ENCODE results near the gene IQCK.

IQCK gene

DNA sequence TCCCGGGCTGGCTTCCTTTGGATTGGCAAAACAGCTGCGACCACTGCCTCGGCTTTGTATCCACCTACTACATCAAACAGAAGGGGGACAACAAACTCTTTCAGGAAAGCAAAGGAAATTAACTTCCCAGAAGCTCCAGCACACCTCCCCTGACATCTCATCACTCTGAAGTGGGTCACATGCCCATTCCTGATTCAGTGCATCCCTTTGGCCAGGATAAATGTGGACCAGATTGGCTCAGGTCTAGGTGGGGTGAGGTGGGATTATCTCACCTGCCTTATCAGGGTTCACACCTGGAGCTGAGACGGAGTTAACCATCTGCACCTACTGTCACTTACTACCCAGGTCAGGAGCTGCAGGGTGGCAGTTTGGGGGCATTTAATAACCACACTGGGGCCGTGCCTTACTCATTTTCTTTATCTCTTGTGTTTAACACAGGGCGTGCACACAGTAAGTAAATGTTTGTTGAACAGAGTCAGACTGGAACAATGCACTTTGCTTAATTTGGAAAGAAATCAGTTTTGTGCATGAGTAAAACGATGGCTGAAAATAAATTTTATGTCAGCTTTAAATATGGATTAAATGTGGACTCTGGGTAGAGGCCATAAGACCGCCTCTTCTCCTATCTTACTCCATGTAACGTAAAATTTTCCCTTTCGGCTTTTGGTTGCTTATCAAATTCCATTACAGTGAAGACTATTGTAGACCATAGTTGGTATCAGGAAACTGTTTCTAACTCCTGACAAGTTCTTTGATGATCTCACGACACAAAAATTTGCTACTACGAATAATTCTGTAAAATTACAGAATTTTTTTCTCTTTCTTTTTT lies 36.0 kb downstream of the IQCK start:
- Histone ChIP-seq H3K4me3 (ENCODE audit: low read depth, low read length) (no peak overlapping the region), H3K36me3 (replicated peaks) (no peaks in the 10 kb centered on the region), H3K27me3 (replicated peaks) (no peaks in the 10 kb centered on the region), H3K27ac (peak overlapping the region; percentile 46)
- TF ChIP-seq, protein P1, sequence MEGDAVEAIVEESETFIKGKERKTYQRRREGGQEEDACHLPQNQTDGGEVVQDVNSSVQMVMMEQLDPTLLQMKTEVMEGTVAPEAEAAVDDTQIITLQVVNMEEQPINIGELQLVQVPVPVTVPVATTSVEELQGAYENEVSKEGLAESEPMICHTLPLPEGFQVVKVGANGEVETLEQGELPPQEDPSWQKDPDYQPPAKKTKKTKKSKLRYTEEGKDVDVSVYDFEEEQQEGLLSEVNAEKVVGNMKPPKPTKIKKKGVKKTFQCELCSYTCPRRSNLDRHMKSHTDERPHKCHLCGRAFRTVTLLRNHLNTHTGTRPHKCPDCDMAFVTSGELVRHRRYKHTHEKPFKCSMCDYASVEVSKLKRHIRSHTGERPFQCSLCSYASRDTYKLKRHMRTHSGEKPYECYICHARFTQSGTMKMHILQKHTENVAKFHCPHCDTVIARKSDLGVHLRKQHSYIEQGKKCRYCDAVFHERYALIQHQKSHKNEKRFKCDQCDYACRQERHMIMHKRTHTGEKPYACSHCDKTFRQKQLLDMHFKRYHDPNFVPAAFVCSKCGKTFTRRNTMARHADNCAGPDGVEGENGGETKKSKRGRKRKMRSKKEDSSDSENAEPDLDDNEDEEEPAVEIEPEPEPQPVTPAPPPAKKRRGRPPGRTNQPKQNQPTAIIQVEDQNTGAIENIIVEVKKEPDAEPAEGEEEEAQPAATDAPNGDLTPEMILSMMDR (IDR thresholded peaks at IDR 0.05; ENCODE audit: low read depth, low read length, missing control alignments): no peak
- in situ Hi-C loops (cut with HindIII; ENCODE audit: low pct_ligation_motif_present, low sequenced_read_pairs): no loop called here
- peak; percentile 49 for DNase-seq

DNA sequence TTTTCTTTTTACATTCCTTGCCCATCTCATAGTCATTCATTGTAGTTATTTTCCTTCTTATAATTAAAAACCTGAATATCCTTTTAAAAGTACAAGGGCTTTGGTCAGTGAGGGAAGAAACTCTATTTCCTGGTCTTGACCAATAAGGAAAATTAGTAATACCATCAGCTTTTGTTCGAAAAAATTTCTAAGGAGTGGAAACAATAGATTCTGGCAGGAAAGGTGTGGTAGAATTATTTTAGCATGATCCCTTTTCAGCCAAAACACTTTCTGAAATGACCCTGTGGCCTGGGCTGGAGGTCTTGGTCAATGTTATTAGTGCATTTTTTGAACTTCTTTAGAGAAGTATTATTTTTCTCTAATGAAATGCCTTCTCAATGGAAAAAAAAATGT lies 36.6 kb downstream of the IQCK start:
- in situ Hi-C loops (cut with HindIII; ENCODE audit: low pct_ligation_motif_present, low sequenced_read_pairs): no loop called here
- DNase-seq: no peak
- Histone ChIP-seq H3K36me3 (replicated peaks) (no peaks in the 10 kb centered on the region), H3K27ac (peak overlapping the region; percentile 6), H3K4me3 (ENCODE audit: low read depth, low read length) (no peak overlapping the region), H3K27me3 (replicated peaks) (no peaks in the 10 kb centered on the region)
- TF ChIP-seq, protein P1 (IDR thresholded peaks at IDR 0.05; ENCODE audit: low read depth, low read length, missing control alignments): no peak

DNA sequence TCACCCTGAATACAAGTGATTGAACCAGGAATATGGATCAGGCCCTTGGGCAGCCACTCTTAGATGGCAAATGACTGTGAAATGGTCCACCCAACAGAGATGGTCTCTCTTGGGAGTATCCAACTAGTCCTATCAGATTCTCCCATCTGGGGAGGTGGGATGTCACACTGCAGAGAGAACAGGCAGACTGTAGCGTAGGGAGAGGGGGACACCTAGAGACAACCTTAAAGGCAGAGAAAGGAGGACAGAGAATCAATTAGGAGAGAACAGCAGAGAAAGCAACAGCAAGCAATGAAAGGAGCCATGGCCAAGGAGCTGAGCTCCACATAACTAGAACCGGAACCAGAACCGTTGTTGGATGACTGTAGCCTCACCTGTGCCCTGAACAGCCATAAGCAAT lies 37.2 kb downstream of the IQCK start:
- Histone ChIP-seq H3K27ac (no peak overlapping the region), H3K27me3 (replicated peaks) (no peaks in the 10 kb centered on the region), H3K36me3 (replicated peaks) (no peaks in the 10 kb centered on the region), H3K4me3 (ENCODE audit: low read depth, low read length) (no peak overlapping the region)
- DNase-seq: no peak
- TF ChIP-seq, protein P1 (IDR thresholded peaks at IDR 0.05; ENCODE audit: low read depth, low read length, missing control alignments): no peak
- in situ Hi-C loops (cut with HindIII; ENCODE audit: low pct_ligation_motif_present, low sequenced_read_pairs): no loop called here

DNA sequence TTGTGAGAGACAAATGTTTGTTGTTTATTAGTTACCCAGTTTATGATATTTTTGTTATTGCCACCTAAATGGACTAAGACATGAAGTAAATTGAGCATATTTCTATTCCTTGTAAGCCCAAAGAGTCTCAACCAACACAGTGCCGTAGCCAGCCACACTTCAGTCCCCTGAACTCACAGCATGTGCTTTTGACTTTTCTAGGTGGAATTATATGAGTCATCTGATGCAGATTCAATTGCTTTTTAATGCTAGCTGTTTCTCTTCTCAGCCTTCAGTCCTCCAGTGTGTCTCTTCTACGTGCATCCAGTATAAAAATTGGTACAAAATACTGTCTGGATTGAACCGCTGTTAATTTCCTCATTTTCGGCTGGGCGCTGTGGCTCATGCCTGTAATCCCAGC lies 39.0 kb downstream of the IQCK start:
- DNase-seq: peak; percentile 19
- no peaks in the 10 kb centered on the region for H3K36me3 ChIP-seq (replicated peaks)
- TF ChIP-seq, protein P1 (IDR thresholded peaks at IDR 0.05; ENCODE audit: low read depth, low read length, missing control alignments): no peak
- in situ Hi-C loops (cut with HindIII; ENCODE audit: low pct_ligation_motif_present, low sequenced_read_pairs): no loop called here
- no peak overlapping the region for H3K27ac ChIP-seq
- no peak overlapping the region for H3K4me3 ChIP-seq (ENCODE audit: low read depth, low read length)
- no peaks in the 10 kb centered on the region for H3K27me3 ChIP-seq (replicated peaks)

DNA sequence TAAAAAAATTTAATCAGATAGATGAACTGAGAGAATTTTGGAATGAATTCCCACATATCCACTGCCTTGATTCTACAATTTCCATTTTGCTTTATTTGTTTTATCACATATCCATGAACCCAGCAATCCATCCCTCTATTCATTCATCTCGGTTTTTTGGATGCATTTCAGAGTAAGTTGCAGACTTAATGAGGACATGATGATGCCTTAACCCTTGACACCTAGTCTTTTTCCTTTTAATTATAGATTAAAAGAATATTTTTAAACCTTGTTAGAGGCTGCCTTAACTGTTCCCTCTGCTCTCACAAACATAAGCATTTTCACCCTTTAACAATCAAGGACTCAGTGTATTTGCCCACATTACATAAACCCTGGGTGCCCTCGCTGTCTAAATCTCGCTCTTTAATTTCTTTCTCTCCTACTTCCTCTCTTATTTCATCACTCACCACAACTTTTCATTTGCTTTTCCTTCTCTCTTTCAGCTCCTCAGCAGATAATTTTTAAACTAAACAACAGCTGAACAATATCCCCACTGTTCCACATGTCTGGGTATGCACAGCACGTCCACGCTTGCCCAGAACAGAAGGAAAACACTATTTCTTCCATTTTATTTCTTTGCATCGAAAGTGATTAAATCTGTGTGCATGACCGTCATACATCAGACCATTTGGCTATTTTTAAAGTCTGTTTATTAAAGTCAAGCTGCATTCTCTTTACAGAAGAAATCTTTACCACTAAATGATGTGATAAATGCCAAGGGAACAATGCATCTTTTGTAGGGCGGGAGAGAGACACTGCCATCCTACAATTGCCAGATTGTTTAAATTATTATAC lies 39.9 kb downstream of the IQCK start:
- no peak for DNase-seq
- no peaks in the 10 kb centered on the region for H3K36me3 ChIP-seq (replicated peaks)
- no peak overlapping the region for H3K4me3 ChIP-seq (ENCODE audit: low read depth, low read length)
- TF ChIP-seq, protein P1 (IDR thresholded peaks at IDR 0.05; ENCODE audit: low read depth, low read length, missing control alignments): no peak
- in situ Hi-C loops (cut with HindIII; ENCODE audit: low pct_ligation_motif_present, low sequenced_read_pairs): no loop called here
- H3K27me3 ChIP-seq (replicated peaks): no peaks in the 10 kb centered on the region
- H3K27ac ChIP-seq: no peak overlapping the region
